K562 (cell line): ENCODE results near the gene GP1BB. TPM values are rescaled to one million over a fixed set of nuclear protein-coding genes. Genes with fewer than 3 reads are reported as not detected.

Experiments used
- ADNP ChIP-seq: fragments of 200-800 bp; sonication (Bioruptor generic); IDR thresholded peaks from 2 replicates; pipeline ENCODE4 v1.6.1; 2016; ENCODE audit warnings: missing genetic modification characterization, missing compliant biosample characterization
- AFF4 ChIP-seq: sonication (generic); formaldehyde crosslinking; IDR thresholded peaks from 2 replicates; pipeline ENCODE4 v1.8.0; 2023; ENCODE audit warnings: mild to moderate bottlenecking, missing genetic modification reagents
- CBX5 ChIP-seq: IDR thresholded peaks from 2 replicates; pipeline ENCODE4 v1.6.1; 2014; ENCODE audit warnings: low read depth, borderline replicate concordance
- CCNT2 ChIP-seq: IDR thresholded peaks from 2 replicates; pipeline ENCODE4 v1.6.1; 2011; ENCODE audit warnings: borderline replicate concordance, low read depth, mild to moderate bottlenecking, moderate library complexity, mixed read lengths, low read length; ENCODE audit not compliant: insufficient read length; ENCODE audit errors: extremely low read depth
- GATA2 ChIP-seq: sonication (generic); formaldehyde crosslinking; IDR thresholded peaks from 2 replicates; pipeline ENCODE4 v1.4.0; 2020; ENCODE audit warnings: mild to moderate bottlenecking, missing genetic modification reagents
- GTF2B ChIP-seq: IDR thresholded peaks from 2 replicates; pipeline ENCODE4 v1.6.1; 2011; ENCODE audit not compliant: insufficient read length; ENCODE audit errors: extremely low read depth
- HLTF ChIP-seq: fragments of 450-650 bp; IDR thresholded peaks from 2 replicates; pipeline ENCODE4 v1.6.1; 2016
- HMGN3 ChIP-seq: IDR thresholded peaks from 2 replicates; pipeline ENCODE4 v1.6.1; 2011; ENCODE audit warnings: borderline replicate concordance, low read depth, mild to moderate bottlenecking, mixed read lengths, low read length; ENCODE audit not compliant: insufficient read length; ENCODE audit errors: extremely low read depth
- KAT2B ChIP-seq: IDR thresholded peaks from one replicate; pipeline ENCODE4 v1.6.1; 2012; ENCODE audit warnings: low read depth, mild to moderate bottlenecking, control low read depth, inconsistent platforms, low read length, moderate library complexity
- NCOR1 ChIP-seq: fragments of 450-650 bp; IDR thresholded peaks from 2 replicates; pipeline ENCODE4 v1.6.1; 2016; ENCODE audit warnings: mild to moderate bottlenecking, moderate library complexity
- POLR2AphosphoS2 ChIP-seq: IDR thresholded peaks from 2 replicates; pipeline ENCODE4 v1.6.1; 2012; ENCODE audit warnings: low read length, improper control_type of control experiment
- PURB ChIP-seq: sonication (generic); formaldehyde crosslinking; IDR thresholded peaks from 2 replicates; pipeline ENCODE4 v1.9.0; 2021; ENCODE audit warnings: low read depth, mild to moderate bottlenecking, missing genetic modification reagents
- SAFB ChIP-seq: fragments of 200-400 bp; formaldehyde crosslinking; IDR thresholded peaks from 2 replicates; pipeline ENCODE4 v1.6.1; 2017; ENCODE audit warnings: low read depth, low read length, borderline replicate concordance
- TAF15 ChIP-seq: fragments of 200-400 bp; formaldehyde crosslinking; IDR thresholded peaks from 2 replicates; pipeline ENCODE4 v1.6.1; 2017; ENCODE audit warnings: mild to moderate bottlenecking, low read depth, low read length, moderate library complexity
- ZBTB12 ChIP-seq: fragments of 250-450 bp; sonication (Bioruptor Pico); IDR thresholded peaks from 2 replicates; pipeline ENCODE4 v1.4.0; 2020
- ZBTB43 ChIP-seq: sonication (generic); formaldehyde crosslinking; IDR thresholded peaks from 2 replicates; pipeline ENCODE4 v1.8.0; 2023; ENCODE audit warnings: mild to moderate bottlenecking, missing genetic modification reagents
- ZKSCAN3 ChIP-seq: fragments of 250-450 bp; sonication (Bioruptor Pico); IDR thresholded peaks from 2 replicates; pipeline ENCODE4 v1.4.0; 2020
- ZNF134 ChIP-seq: fragments of 250-450 bp; sonication (Bioruptor Pico); conservative IDR thresholded peaks from 2 replicates; pipeline ENCODE4 v1.4.0; 2020
- ZNF583 ChIP-seq: fragments of 250-450 bp; sonication (Bioruptor Pico); IDR thresholded peaks from 2 replicates; pipeline ENCODE4 v1.4.0; 2020
- ZNF586 ChIP-seq: fragments of 450-650 bp; formaldehyde crosslinking; conservative IDR thresholded peaks from 2 replicates; pipeline ENCODE4 v1.4.0; 2020; ENCODE audit warnings: mild to moderate bottlenecking, moderate library complexity
- ZNF644 ChIP-seq: fragments of 200-800 bp; sonication (Bioruptor generic); IDR thresholded peaks from 2 replicates; pipeline ENCODE4 v1.6.1; 2016; ENCODE audit warnings: low read depth, missing genetic modification characterization, missing compliant biosample characterization
- ZSCAN32 ChIP-seq: fragments of 450-650 bp; formaldehyde crosslinking; IDR thresholded peaks from 2 replicates; pipeline ENCODE4 v1.4.0; 2020; ENCODE audit warnings: mild to moderate bottlenecking, moderate library complexity
- polyA plus RNA-seq, 8 experiments: library from polyadenylated mRNA; depleted of rRNA in 4 of 8; stranded (reverse) in 5 of 8; unstranded in 3 of 8; fragments of >200 nt; fragmentation: Nextera tagmentation in 2 of 8; fragmentation: Illumina TruSeq in 1 of 8; extraction: Ambion mirVana in 2 of 8; extraction: Trizol in 1 of 8; gene quantifications; 2 replicates each; pipeline versions ENCODE4 v1.2.1 to v1.2.3, GENCODE V29; 2011 to 2014; ENCODE audit warnings: inconsistent platforms in 1 of 8, missing spikeins in 1 of 8
- total RNA-seq, 7 experiments: library from RNA; depleted of rRNA in 6 of 7; stranded (reverse); fragments of >200 nt in 6 of 7; fragmentation: Illumina TruSeq in 2 of 7; extraction: Trizol in 2 of 7; gene quantifications; 2 replicates each; pipeline versions ENCODE4 v1.2.1 to v1.2.3, GENCODE V29; 2011 to 2021; ENCODE audit warnings: low replicate concordance in 1 of 7

Gene GP1BB
- total and polyA plus RNA-seq, 9 of the 15 experiments (the other 6 are each of a cell fraction or from before 2014, with no cell fraction given), result 0.69 to 162 (median 2.8) TPM

- TF ChIP-seq GATA2 (CRISPR knock-in tag) (no peak), CCNT2 (no peak), ZKSCAN3 (CRISPR knock-in tag) (no peak), POLR2AphosphoS2 (no peak), ZNF134 (CRISPR knock-in tag) (no peak), ZNF644 (tag) (peak; percentile 79), HMGN3 (no peak), AFF4 (CRISPR knock-in tag) (no peak), GTF2B (no peak), ZNF583 (CRISPR knock-in tag) (peak; percentile 62; the same call in 1 of the 2 replicates), NCOR1 (no peak), HLTF (peak; percentile 45; the same call in 1 of the 2 replicates), KAT2B (no peak), CBX5 (0 out of 2 replicates have a peak, but pooled peaks have one; percentile 51), ZBTB12 (no peak), PURB (no peak), TAF15 (no peak), SAFB (no peak), ZBTB43 (CRISPR knock-in tag) (no peak), ZSCAN32 (CRISPR knock-in tag) (peak; percentile 85), ZNF586 (CRISPR knock-in tag) (no peak), ADNP (no peak)
Measured at GRCh38 chr22:19680911-19681862, 42.2 kb upstream of the GP1BB start (continued).
